IMR-90 (cell line): ENCODE data around the gene NTSR2. TPM values are rescaled to one million over a fixed set of nuclear protein-coding genes. Genes with fewer than 3 reads are reported as not detected.

Experiments used
- ATAC-seq: fragments of 200-7000 bp; cut with Tn5 transposase; 2 replicates; pipeline ENCODE4 v1.9.1; 2020; ENCODE audit warnings: low read depth, mild to moderate bottlenecking, moderate library complexity
- BruUV-seq: library from RNA; stranded (reverse); fragments of 400-500 nt; replicated peaks from 2 replicates; lab custom pipeline; 2021; lab: Mats Ljungman, UMichigan
- CTCF ChIA-PET: fragments of 300-600 bp; formaldehyde crosslinking; extraction: SDS; loops from one replicate; lab custom pipeline; 2021; ENCODE audit warnings: antibody characterized with exemption; lab: Yijun Ruan, JAX
- POLR2A ChIA-PET: fragments of 300-600 bp; sonication (Branson Sonifier 250); formaldehyde crosslinking; loops from one replicate; lab custom pipeline; 2022; ENCODE audit warnings: antibody characterized with exemption; ENCODE audit not compliant: unreplicated experiment; lab: Charles Lee
- DNase-seq: peaks from one replicate; pipeline ENCODE4 v3.0.0; 2013
- H2AFZ ChIP-seq: replicated peaks from 2 replicates; pipeline ENCODE3; 2013; ENCODE audit warnings: low read length, mild to moderate bottlenecking; ENCODE audit not compliant: poor library complexity
- H2AK5ac ChIP-seq: 2 replicates; pipeline ENCODE4 v1.6.1; 2013; ENCODE audit warnings: low read depth, low read length, inconsistent platforms
- H2AK9ac ChIP-seq: replicated peaks from 2 replicates; pipeline ENCODE3; 2013; ENCODE audit warnings: mild to moderate bottlenecking, low read depth, low read length, moderate library complexity; ENCODE audit not compliant: poor library complexity
- H2BK120ac ChIP-seq: 2 replicates; pipeline ENCODE4 v1.6.1; 2013; ENCODE audit warnings: low read depth, low read length, inconsistent platforms
- H2BK15ac ChIP-seq: 3 replicates; pipeline ENCODE4 v1.6.1; 2013; ENCODE audit warnings: low read depth, low read length, inconsistent platforms
- H2BK20ac ChIP-seq: 2 replicates; pipeline ENCODE4 v1.6.1; 2013; ENCODE audit warnings: low read depth, mild to moderate bottlenecking, inconsistent platforms, low read length, moderate library complexity
- H2BK5ac ChIP-seq: 2 replicates; pipeline ENCODE4 v1.6.1; 2013; ENCODE audit warnings: mild to moderate bottlenecking, low read depth, low read length, inconsistent platforms; ENCODE audit not compliant: poor library complexity, severe bottlenecking
- H3K14ac ChIP-seq: replicated peaks from 2 replicates; pipeline ENCODE4 v1.6.1; 2013; ENCODE audit warnings: low read depth, low read length, inconsistent platforms
- H3K18ac ChIP-seq: 2 replicates; pipeline ENCODE4 v1.6.1; 2013; ENCODE audit warnings: low read depth, low read length, control low read depth
- H3K23ac ChIP-seq: 2 replicates; pipeline ENCODE4 v1.6.1; 2013; ENCODE audit warnings: low read depth, low read length, inconsistent platforms
- H3K27ac ChIP-seq: 2 replicates; pipeline ENCODE4 v1.5.1; 2013; ENCODE audit warnings: mild to moderate bottlenecking, control low read depth, low read length; ENCODE audit not compliant: insufficient read depth
- H3K27me3 ChIP-seq: 2 replicates; pipeline ENCODE4 v1.6.1; 2013; ENCODE audit warnings: low read length; ENCODE audit not compliant: control insufficient read depth, insufficient read depth
- H3K36me3 ChIP-seq: 2 replicates; pipeline ENCODE4 v1.6.1; 2013; ENCODE audit warnings: low read length, mixed read lengths; ENCODE audit not compliant: control insufficient read depth, insufficient read depth
- H3K4ac ChIP-seq: 2 replicates; pipeline ENCODE4 v1.6.1; 2013; ENCODE audit warnings: low read depth, low read length, inconsistent platforms
- H3K4me1 ChIP-seq: 2 replicates; pipeline ENCODE4 v1.6.1; 2013; ENCODE audit warnings: low read length, mixed read lengths; ENCODE audit not compliant: control insufficient read depth, insufficient read depth
- H3K4me2 ChIP-seq: 2 replicates; pipeline ENCODE4 v1.6.1; 2013; ENCODE audit warnings: low read depth, mild to moderate bottlenecking, control low read depth, low read length, moderate library complexity
- H3K4me3 ChIP-seq: 2 replicates; pipeline ENCODE4 v1.5.1; 2013; ENCODE audit warnings: low read depth, mild to moderate bottlenecking, control low read depth, low read length, moderate library complexity; ENCODE audit not compliant: insufficient read depth
- H3K56ac ChIP-seq: 2 replicates; pipeline ENCODE4 v1.6.1; 2013; ENCODE audit warnings: low read length, inconsistent platforms; ENCODE audit not compliant: insufficient read depth; ENCODE audit errors: extremely low read depth
- H3K79me1 ChIP-seq, 2 experiments: 2 replicates each; pipeline ENCODE4 v1.6.1; 2013; ENCODE audit warnings: low read length in 2 of 2, inconsistent platforms in 1 of 2, low read depth in 1 of 2
- H3K9ac ChIP-seq: 2 replicates; pipeline ENCODE4 v1.6.1; 2013; ENCODE audit warnings: low read depth, low read length, control low read depth
- H3K9me1 ChIP-seq: 2 replicates; pipeline ENCODE4 v1.6.1; 2013; ENCODE audit warnings: low read length, inconsistent platforms; ENCODE audit not compliant: insufficient read depth
- H3K9me3 ChIP-seq: 2 replicates; pipeline ENCODE4 v1.6.1; 2013; ENCODE audit warnings: low read length; ENCODE audit not compliant: control insufficient read depth, insufficient read depth
- H4K20me1 ChIP-seq: 2 replicates; pipeline ENCODE4 v1.6.1; 2013; ENCODE audit warnings: low read length, inconsistent platforms; ENCODE audit not compliant: insufficient read depth
- H4K5ac ChIP-seq: 2 replicates; pipeline ENCODE4 v1.6.1; 2013; ENCODE audit warnings: mild to moderate bottlenecking, low read depth, low read length, control low read depth
- H4K8ac ChIP-seq, 2 experiments: 2 replicates each; pipeline ENCODE4 v1.6.1; 2013; ENCODE audit warnings: low read depth in 2 of 2, low read length in 2 of 2, control low read depth in 1 of 2, inconsistent platforms in 1 of 2
- H4K91ac ChIP-seq: 2 replicates; pipeline ENCODE4 v1.6.1; 2013; ENCODE audit warnings: low read depth, low read length, inconsistent platforms; ENCODE audit not compliant: insufficient read depth
- CEBPB ChIP-seq: IDR thresholded peaks from 2 replicates; pipeline ENCODE4 v1.6.1; 2012; ENCODE audit warnings: low read depth, low read length, improper control_type of control experiment
- CHD1 ChIP-seq: IDR thresholded peaks from 2 replicates; pipeline ENCODE4 v1.6.1; 2012; ENCODE audit warnings: low read depth, low read length, improper control_type of control experiment
- CTCF ChIP-seq: conservative IDR thresholded peaks from 2 replicates; pipeline ENCODE4 v1.5.1; 2012; ENCODE audit warnings: mild to moderate bottlenecking, low read depth, low read length, improper control_type of control experiment
- ELK1 ChIP-seq: fragments of 150-350 bp; IDR thresholded peaks from 2 replicates; pipeline ENCODE4 v1.6.1; 2016; ENCODE audit warnings: low read depth, mild to moderate bottlenecking, low read length, moderate library complexity, borderline replicate concordance
- FOS ChIP-seq: fragments of 150-350 bp; IDR thresholded peaks from 2 replicates; pipeline ENCODE4 v1.6.1; 2016; ENCODE audit warnings: low read depth, low read length
- MAZ ChIP-seq: IDR thresholded peaks from 2 replicates; pipeline ENCODE4 v1.6.1; 2012; ENCODE audit warnings: low read depth, mild to moderate bottlenecking, low read length, improper control_type of control experiment, moderate library complexity, borderline replicate concordance
- MXI1 ChIP-seq: IDR thresholded peaks from 2 replicates; pipeline ENCODE4 v1.6.1; 2012; ENCODE audit warnings: low read depth, mild to moderate bottlenecking, low read length, moderate library complexity, borderline replicate concordance
- RAD21 ChIP-seq: IDR thresholded peaks from 2 replicates; pipeline ENCODE4 v1.6.1; 2012; ENCODE audit warnings: low read length, improper control_type of control experiment
- RCOR1 ChIP-seq: IDR thresholded peaks from 2 replicates; pipeline ENCODE4 v1.6.1; 2012; ENCODE audit warnings: mild to moderate bottlenecking, low read length, improper control_type of control experiment; ENCODE audit not compliant: insufficient replicate concordance
- RFX5 ChIP-seq: IDR thresholded peaks from 2 replicates; pipeline ENCODE4 v1.8.0; 2012; ENCODE audit warnings: low read depth, mild to moderate bottlenecking, low read length, moderate library complexity
- SMC3 ChIP-seq: fragments of 150-350 bp; IDR thresholded peaks from 2 replicates; pipeline ENCODE4 v1.6.1; 2016; ENCODE audit warnings: low read depth, mild to moderate bottlenecking, antibody characterized with exemption, low read length, moderate library complexity
- WGBS, 2 experiments: methylation state at CpG; one replicate each; pipeline versions ENCODE4 v1.1.5 to v1.1.7; 2013; ENCODE audit warnings: missing lambda C conversion rate in 2 of 2; ENCODE audit not compliant: insufficient read length in 1 of 2; ENCODE audit errors: extremely low coverage in 2 of 2; 5-methylcytosine and 5-hydroxymethylcytosine counted together
- dilution Hi-C: fragments of 300-500 bp; cut with HindIII; formaldehyde crosslinking; loops from one replicate; pipeline ENCODE4 v1.14.3; 2018; ENCODE audit warnings: low sequenced_read_pairs; ENCODE audit not compliant: unreplicated experiment
- in situ Hi-C: fragments of 300-500 bp; cut with MboI; formaldehyde crosslinking; loops from 3 replicates; pipeline ENCODE4 v1.14.3; 2019; ENCODE audit warnings: low sequenced_read_pairs, inconsistent platforms, mixed read lengths
- intact Hi-C: fragments of 100-400 bp; cut with micrococcal nuclease; formaldehyde crosslinking; loops from 2 replicates; pipeline ENCODE4 v1.10.0; 2022
- polyA plus RNA-seq, 3 experiments: library from polyadenylated mRNA; depleted of rRNA; stranded (reverse); fragments of >200 nt; gene quantifications; 2 replicates each; pipeline ENCODE4 v1.2.3, GENCODE V29; 2012; ENCODE audit warnings: low replicate concordance in 1 of 3
- total RNA-seq: library from RNA; depleted of rRNA; stranded (reverse); fragments of >200 nt; gene quantifications from 2 replicates; pipeline ENCODE4 v1.2.3, GENCODE V29; 2012

NTSR2 gene
- total and polyA plus RNA-seq, 2 of the 4 experiments (the other 2 are of a cell fraction): not detected

- H2AFZ ChIP-seq: no peak overlapping the region
- no peaks in the 10 kb centered on the region for H3K9me3 ChIP-seq
- no peak overlapping the region; the same call in 1 of the 2 replicates for H3K18ac ChIP-seq
- no peak overlapping the region for H2BK5ac ChIP-seq
- no peak overlapping the region for H3K56ac ChIP-seq
- no TSS peak for BruUV-seq
- 0 out of 2 replicates have a peak, but pooled peaks cover 5% of the 10 kb centered on the region for H3K9me1 ChIP-seq
- TF ChIP-seq RCOR1: no peak
- TF ChIP-seq SMC3: no peak
- TF ChIP-seq RAD21: no peak
- no peak for TF ChIP-seq RFX5
- TF ChIP-seq ELK1: no peak
- no peak for TF ChIP-seq CHD1
- TF ChIP-seq FOS: no peak
- TF ChIP-seq CEBPB: no peak
- TF ChIP-seq CTCF: no peak
- TF ChIP-seq MXI1: no peak
- no peak for TF ChIP-seq MAZ
- no peak overlapping the region for H3K27ac ChIP-seq
- no peak overlapping the region for H2AK9ac ChIP-seq
- H3K4me3 ChIP-seq: no peak overlapping the region
- ChIA-PET POLR2A (no interaction called here), CTCF (interaction anchor here (0.7 kb wide), 1 partner anchor 734 kb away, joined by 3 read pairs; no protein-coding TSS in a partner anchor)
- no peak overlapping the region for H2BK120ac ChIP-seq
- H4K5ac ChIP-seq: no peak overlapping the region
- no peak overlapping the region for H3K4ac ChIP-seq
- H4K8ac ChIP-seq: no peak overlapping the region
- no CpG with 5 or more reads among the region's 1 CpG for WGBS, 2 experiments
- H2AK5ac ChIP-seq: no peak overlapping the region
- DNase-seq: no peak
- dilution Hi-C loops: no loop called here
- H3K14ac ChIP-seq: no peak overlapping the region
- in situ Hi-C loops: no loop called here
- no peak overlapping the region for H3K4me2 ChIP-seq
- no peaks in the 10 kb centered on the region for H3K79me1 ChIP-seq
- no peak overlapping the region for H2BK20ac ChIP-seq
- no peaks in the 10 kb centered on the region for H3K36me3 ChIP-seq
- no peak overlapping the region for H4K91ac ChIP-seq
- intact Hi-C loops: no loop called here
- peaks cover 5% of the 10 kb centered on the region; the same call in 1 of the 2 replicates for H3K4me1 ChIP-seq
- no peak overlapping the region for H3K9ac ChIP-seq
- peaks cover 45% of the 10 kb centered on the region for H3K27me3 ChIP-seq
- no peak overlapping the region for H3K23ac ChIP-seq
- H2BK15ac ChIP-seq: no peak overlapping the region
- no peaks in the 10 kb centered on the region for H4K20me1 ChIP-seq
- ATAC-seq: no peak
Observed at GRCh38 chr2:11717623-11718022, 47.6 kb upstream of the NTSR2 start.
